Frontal cortex (tissue), 4 donors: ENCODE results near the gene IGF1R. TPM values are rescaled to one million over a fixed set of nuclear protein-coding genes. Genes with fewer than 3 reads are reported as not detected.
A peak's percentile ranks its signal among the peaks of the same experiment; 100 is the strongest.

Source experiments
- DNase-seq, 2 donors: peaks; one replicate each; pipeline ENCODE4 v3.0.0; 2012; ENCODE audit warnings: low spot score in 2 of 2
- FAIRE-seq: peaks from 2 replicates; lab custom pipeline; 2012; peaks lifted over from hg19 to GRCh38; lab: Jason Lieb, UNC
- total RNA-seq: library from RNA; depleted of rRNA; stranded (reverse); fragments of >200 nt; gene quantifications from one replicate; pipeline ENCODE4 v1.2.3, GENCODE V29; 2014
- donor health status: control.
- donor health status: control.
- donor health status: control.

IGF1R gene
- total RNA-seq, 1 donor from 2014 or later: 28.1 TPM

DNA sequence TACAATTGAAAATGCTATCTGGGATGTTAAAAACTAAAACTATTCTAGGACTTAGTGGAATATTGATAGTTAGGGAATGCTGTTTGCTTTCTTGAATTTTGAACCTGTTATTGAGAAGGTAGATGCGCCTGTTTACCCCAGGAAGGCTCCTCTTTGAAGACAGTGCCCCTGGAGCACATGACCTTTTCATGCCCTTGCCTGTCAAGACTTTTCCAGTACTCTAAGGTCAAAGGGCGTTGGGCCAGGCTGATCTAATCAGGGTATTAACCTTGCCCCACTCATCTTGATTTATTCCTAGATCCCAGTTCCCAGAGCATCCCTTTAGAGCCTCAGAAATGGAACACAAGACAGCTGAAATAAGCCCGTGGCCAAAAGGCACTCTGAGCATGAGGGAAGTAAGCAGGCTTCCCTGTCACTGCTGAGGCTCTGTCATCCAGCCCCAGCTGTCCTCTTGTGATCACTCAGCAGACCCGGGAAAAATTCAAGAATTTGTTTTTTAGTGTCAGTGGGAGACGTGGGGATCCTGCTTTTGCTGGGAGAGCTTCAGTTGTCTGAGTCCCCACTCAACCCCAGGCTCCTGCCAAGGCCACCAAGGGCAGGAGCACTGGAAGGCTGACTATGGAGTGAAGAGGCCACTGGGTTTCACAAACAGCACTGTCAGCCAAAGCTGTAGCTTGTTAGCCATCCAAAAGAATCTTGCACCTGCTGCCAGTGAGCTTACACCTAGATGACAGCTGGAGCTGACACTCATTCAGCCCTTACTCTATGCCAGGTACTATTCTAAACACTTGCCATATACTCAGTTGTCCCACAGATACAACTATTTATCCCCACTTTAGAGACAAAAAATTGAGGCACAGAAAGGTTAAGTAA, 190.3 kb downstream of the IGF1R start:
- DNase-seq (no peak), FAIRE-seq (no peak)

DNA sequence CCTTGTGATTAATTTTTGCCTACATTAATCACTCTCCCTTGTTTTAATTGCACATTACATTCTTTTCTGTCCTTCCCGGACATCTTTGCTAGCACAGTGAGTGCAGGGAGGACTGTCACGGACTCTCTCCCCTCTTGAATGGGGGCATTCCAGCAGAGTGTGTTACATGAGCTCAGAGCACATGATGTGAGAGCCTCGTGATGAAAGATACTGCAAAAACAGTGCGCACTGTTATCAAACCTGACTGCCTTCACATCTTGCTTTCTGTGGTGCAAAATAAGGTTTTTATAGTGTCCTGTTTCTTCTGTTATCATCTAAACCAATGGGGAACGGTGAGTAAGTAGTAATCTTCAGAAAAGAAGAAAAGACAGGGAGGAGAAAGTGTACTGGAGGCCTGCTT, 191.7 kb downstream of the IGF1R start:
- no peak for DNase-seq
- FAIRE-seq: no peak

DNA sequence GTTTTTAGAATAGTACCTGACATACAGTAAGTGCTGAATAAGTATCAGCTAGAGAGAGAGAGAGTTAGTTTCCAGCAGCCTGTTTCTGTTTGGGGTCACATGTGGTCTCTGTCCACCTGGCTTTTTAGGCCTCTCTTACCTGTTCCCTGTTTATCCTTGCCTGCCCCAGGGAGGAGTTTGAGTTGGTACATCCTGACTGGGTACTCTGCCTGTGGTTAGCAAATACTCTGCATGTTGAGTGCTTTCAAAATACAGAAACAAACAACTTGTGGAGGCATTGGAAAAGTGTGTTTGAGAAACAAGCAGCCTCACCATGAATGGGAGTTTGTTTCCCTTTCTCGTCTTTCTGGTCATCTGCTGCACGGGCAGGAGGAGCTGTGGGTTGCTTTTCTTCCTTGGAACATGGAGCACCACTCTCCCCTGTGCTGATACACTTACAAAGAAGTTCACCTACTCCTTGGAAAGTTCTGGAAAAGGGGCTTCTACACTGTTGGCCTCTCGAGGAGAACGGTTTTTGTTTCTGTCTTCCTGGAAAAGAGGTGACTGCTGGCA, 193.2 kb downstream of the IGF1R start:
- no peak for DNase-seq
- FAIRE-seq: no peak

DNA sequence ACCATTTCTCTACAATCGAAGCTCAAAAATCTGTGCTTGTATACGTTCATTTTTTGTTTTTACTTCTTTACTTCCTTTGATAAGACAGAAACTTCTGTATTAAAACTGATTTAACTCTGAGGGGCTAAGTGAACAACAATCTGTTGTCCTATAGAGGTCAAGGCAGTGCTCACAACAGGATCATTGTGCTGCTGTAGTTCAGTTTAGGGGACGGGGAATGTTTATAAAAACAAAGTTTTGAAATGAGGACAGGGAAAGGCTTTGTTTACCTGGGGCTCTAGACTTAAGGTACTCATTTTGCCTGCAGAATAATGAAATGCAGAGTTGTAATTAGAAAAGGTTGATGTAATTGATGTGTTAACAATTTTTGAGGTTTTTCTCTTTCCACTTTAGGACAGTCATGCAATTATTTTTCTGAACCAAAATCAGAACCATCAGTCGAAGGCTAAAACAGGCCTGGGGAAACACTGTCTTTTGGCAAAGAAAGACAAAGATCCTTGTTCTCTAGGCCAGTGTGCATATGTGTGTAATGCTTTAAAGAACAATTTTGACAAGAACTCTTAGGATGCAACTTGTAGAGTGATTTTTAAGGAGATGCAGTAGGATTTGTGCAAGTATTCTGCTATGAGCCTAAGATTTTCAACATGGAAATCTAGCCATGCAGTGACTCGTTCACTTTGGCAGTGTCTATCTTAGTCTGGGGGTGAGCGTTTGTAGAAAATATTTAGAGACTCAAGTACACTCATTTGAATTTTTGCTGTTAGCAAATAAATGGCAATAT, 194.0 kb downstream of the IGF1R start:
- no peak for DNase-seq
- no peak for FAIRE-seq

DNA sequence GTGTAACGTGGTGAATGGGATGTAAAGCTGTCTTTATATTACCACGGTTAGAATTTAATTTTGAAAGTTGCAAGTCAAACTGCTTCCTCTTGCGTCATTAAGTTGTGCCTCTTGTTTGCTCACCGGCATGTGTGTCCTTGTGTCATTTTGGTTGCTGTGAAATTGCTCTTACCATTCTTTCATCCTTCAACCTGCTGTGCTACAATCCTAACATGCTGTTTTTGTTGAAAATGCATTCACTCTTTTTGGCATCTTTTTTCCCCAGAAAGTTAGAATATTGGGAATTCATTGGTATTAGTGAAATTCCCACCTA, 194.6 kb downstream of the IGF1R start:
- FAIRE-seq: no peak
- DNase-seq: no peak

DNA sequence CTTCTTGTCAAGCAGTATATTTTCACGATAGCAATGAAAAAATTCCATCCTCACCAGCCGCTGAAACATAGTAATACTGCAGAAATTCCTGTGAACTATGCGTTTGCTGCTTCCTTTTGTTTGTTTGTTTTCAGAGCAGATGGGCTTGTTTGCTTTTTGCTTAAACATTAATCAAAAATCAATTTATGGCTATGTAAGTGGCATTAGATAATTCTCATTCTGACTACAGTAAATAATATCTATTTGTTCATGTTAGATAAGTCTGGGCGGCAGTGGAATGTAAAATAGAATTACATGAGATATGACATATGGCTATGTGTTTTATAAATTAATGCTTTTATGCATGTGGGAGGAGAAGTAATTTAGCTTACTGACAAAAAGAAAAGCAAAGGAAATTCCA, 195.5 kb downstream of the IGF1R start:
- DNase-seq: no peak
- FAIRE-seq: no peak

DNA sequence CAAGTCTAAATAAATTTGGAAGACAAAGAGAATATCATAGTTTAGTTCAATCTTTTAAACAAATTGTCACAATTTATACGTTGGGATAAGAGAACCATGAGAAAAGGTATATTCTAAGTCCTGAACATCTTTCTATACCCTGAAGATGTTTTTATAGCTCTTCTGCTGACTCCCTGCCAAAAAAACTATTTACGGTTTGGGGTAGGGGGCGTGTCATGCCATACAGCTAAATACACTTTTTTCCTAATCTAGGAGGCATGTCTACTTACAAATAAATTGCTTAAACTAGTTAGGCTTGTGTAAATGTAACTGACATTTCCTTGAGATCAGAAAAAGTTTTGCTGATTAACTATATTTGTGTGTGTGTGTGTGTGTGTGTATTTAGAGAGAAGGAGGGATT, 195.9 kb downstream of the IGF1R start:
- FAIRE-seq (no peak), DNase-seq (no peak)

DNA sequence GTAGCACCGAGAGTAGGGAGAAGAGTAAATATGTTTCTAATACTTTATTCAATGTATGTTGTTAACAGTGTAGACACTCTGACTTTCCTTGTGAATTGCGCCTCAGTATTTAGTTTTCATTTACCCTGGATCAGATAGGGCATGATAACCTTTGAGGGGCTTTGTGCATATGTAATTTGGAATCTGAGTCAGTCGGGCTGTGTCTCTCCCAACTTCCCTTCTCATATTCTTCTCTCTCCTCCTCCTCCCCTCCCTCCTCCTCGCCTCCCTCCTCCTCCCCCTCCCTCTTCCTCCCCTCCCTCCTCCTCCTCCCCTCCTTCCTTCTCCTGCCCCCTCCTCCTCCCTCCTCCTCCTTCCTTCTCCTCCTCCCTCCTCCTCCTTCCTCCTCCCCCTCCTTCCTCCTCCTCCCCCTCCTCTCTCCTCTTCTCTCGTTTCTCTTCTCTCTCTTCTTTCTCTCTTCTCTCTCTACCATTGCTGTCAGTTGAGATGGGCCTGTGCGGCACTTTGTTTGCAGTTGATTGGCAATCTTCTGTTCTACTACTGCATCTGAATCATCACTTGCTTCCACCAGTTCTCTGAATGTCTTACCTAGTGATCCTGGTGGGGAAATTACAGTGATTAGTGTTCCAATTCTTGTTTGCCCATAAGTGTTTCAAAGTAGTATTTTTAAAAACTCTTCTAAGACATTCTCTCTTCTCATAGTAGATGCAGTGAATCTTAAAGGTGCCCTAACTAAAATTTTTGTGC, 197.0 kb downstream of the IGF1R start:
- no peak for FAIRE-seq
- no peak for DNase-seq

DNA sequence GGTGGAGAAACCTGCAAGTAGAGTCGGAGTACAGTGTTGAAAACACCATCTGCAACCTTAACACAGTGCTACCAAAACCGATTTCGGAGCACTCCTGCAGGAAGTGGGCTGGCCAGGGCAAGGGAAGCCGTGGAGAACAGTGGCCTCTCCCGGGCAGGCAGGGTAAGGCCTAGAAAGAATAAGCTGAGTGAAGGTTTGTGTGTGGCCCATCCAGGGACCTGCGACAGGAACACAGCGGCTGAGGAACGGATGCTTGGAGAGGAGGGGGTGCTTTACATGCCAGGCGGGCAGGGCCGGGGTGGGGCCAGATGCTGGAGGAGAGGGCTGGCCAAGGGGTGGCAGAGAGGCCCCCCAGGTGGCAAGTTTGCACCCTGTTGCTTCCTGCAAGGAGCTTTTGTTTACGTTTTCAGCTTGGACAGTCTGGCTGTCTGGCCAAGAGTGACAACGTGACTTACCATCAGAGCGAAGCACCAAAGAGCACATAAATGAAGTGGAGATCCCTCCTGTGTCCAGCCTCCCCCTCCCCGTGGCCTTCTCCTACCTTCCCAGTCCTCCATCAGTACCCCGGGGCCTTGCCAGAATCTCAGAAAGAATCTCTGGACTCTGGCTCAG, 202.7 kb downstream of the IGF1R start:
- FAIRE-seq: no peak
- peak; percentile 48 to 56 for DNase-seq

DNA sequence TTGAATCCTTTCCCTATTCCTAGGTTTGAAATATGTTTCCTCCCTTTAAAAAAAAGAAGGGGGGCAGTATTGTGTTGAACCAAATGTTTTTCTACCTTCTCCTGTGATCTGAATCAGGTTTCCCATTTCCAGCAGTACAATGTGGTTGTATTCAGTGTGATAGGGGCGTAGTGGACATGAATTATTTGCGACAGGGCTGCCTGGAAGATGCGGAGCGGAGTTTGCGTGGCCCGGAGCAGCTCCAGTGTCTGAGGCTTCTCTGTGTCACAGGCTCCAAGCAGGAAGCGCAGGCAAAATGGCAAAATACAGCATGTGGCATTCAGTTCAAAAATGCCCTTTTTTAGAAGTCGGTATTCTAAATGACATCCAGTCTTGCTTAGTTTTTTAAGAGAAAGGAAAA, 204.8 kb downstream of the IGF1R start:
- no peak for FAIRE-seq
- peak; percentile 72 for DNase-seq

DNA sequence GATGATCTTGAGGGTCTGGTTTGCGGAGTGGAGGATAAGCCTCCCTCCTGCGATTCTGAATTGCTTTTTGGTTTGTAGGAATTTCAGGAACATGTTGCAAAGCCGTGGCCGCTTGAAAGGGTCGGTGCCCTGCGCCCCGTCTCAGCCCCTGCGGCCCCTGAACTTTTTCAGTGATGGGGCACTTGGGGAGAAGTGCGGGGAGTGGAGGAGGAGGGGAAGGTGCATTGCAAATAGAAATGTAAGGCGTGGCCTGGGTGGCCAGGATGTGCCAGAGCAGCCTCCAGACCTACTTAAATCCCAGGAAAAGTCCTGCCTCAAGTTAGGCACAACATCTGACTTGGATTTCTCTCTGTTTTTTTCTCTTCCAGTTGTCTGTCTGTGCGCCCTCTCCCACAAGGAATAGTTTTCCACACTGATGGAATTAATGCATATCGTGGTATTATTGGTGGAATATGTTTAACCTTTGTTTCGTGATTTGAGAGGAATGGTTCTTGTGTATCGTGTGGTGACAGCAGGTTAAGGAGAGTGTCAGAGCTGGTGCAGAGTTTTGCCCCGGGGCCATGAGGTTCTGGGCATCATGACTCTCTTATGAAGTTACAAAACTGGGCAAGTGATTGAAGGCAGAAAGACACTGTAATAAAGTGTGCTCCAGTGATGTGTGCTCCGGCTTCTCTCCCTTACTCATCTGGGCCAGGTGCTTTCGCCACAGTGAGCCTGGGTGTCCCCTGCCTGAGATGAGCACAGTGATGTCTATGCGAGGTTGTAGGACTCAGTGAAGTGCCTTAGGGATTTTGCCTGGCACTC, 205.5 kb downstream of the IGF1R start:
- DNase-seq: no peak
- no peak for FAIRE-seq

DNA sequence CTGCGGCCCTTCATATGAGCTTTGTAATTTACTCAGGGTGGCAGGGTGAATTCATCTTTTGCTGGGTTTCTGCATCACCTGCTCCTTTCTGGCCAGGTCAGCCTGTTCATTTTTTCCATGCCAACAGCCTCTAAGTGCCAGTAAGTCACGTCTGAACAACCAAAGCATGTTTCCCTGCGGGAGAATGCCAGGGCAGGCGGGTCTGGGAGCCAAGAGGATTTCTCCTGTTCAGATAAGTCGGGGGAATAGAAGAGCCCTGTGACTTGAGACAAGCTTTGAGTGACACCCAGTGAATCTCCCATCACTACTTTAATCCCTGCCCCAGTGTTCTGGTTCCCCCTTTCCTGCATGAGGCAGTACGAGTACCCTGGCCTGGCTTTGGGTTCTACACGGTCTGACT, 206.2 kb downstream of the IGF1R start:
- DNase-seq (no peak), FAIRE-seq (no peak)

DNA sequence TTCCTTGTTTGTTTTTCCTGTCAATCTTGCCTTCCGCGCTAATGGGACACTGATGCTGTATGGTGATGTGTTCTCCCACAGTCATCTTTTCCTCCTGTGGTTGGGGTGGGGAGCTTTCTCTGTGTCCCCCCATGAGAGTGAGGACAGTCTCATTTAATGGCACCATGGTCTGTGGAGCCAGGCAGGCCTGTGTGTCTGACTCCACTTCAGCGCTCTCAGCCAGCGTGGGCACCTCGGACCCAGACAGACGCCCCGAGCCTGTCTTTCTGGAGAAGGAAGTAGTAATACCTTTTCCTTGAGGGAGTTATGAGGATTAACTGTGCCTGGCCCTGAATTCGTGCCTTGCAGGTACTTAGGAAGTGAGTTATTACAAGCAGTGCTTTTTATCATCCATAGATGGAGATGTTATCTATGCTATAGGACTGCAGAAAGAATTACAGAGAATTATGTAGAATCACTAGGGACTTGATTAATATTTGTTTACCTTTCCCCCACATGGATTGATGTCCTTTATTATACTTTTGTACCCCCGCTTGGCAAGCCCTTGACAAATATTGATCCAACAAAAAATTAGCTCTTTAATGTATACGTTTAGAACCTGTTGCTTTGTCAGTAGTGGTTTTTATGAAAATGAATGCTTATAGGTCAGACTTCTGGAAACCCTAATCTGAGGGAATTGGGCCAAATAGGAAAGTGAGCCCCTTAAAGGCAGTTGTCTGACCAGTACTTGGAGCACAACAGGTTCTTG, 206.9 kb downstream of the IGF1R start:
- DNase-seq (no peak), FAIRE-seq (no peak)

DNA sequence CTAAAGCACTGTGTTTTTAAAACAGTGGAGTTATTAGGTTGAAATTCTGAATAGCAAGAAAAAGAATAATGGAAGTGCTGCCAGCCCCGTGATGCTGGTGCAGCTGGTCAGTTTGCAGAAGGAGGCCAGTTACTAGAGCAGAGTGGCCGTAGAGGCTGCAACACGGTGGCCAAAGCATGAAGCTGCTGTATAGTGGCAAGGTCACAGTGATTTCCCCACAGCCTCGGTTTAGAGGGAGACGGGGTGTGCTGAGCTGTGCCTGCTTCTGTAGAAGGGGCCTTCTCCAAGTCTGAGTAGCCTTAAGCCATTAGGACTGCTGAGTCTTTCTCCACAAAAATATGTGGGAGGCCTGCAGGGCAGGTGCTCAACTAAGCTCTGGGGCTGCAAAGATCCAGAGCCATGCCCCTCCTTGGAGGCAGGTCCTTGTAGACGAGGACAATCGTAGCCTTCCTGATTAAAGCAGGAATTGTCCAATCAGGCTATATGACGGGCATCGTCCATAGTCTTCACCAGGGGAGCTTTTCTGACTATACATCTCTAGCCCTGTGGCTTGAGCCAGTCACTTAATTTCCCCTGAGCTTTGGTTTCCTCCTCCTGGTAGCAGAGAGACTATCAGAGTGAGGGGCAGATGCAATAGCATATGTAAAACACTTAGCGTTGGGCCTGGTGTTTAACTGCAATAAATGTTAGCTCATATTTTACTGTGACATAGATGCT, 207.6 kb downstream of the IGF1R start:
- DNase-seq (no peak), FAIRE-seq (no peak)

DNA sequence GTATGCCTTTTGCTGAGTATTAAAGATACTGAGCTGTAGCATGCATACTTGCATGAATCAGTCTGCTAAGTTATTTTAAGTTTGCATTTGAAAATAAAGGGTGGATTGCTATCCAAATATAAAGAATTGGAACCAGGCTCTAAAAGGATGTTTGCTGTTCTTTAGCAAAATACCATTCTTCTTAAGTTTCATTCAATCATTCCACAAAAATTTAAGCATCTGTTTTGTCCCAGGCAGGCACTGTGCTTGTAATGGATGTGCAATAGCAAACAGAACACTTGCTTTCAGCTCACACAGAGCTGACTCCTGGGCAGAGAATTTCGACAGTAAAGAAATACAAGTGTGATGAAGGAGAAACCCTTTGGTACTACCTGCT, 208.2 kb downstream of the IGF1R start:
- DNase-seq: no peak
- FAIRE-seq: no peak

DNA sequence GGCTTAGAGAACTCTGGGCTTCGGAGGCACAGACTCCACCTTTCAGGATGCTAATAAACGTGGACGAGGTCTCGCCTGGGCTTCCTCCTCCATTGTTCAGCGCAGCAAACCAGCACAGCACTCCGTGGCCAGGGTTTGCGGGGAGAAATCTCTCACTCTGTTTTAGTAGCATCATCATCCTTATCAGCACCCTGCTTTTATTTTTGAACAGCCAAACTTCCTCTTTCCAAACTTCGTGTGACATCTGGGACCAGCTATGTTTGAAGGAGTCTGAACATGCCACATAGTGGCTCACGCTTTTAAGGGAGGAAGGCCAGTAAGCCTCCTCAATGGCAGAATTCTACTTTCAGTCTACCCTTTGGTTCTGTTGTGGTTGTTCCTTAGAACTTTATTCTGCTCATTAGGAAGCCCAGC, 210.3 kb downstream of the IGF1R start:
- no peak for FAIRE-seq
- DNase-seq: no peak

DNA sequence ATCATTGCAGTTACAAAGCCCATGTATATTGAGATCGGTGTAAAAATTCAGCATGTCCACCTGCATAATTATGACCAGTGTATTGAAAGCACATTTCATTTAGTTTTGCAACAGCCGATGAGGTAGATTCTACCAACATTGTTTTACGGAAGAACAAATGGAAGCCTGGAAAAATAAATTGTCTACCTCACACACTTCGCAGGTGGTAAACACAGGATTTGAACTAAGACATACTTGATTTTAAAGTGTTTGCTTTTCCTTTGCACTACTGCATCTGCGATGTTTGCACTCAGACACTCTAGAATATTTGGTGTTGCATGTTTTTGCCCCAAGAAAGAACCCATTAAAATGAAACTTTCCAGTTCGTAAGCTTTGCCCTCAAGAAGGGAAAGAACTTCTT, 210.8 kb downstream of the IGF1R start:
- FAIRE-seq (no peak), DNase-seq (no peak)
